ENCODE results near the gene PTPRG. TPM values are rescaled to one million over a fixed set of nuclear protein-coding genes. Genes with fewer than 3 reads are reported as not detected.

The PTPRG gene
- total RNA-seq, 1 experiment from 2014 or later = 32.1 TPM

- Histone ChIP-seq H2AFZ (ENCODE audit: low read depth, low read length, poor library complexity, severe bottlenecking) (no peak overlapping the region), H3K27me3 (ENCODE audit: insufficient read depth, low read length) (no peaks in the 10 kb centered on the region), H3K9me2 (ENCODE audit: insufficient read depth) (no peaks in the 10 kb centered on the region), H3K4me1 (ENCODE audit: control insufficient read depth in 1 of 2, insufficient read depth in 2 of 2, low read length in 2 of 2) (peaks cover 0 to 12% of the 10 kb centered on the region in 2 experiments; a peak in 1 of 4 replicates), H3K36me3 (ENCODE audit: control insufficient read depth in 1 of 2, insufficient read depth in 2 of 2, low read length in 2 of 2) (no peaks in the 10 kb centered on the region), H3K4me2 (ENCODE audit: low read length) (no peak overlapping the region), H3K79me2 (ENCODE audit: insufficient read depth, low read length) (no peaks in the 10 kb centered on the region; the same call in 1 of the 2 replicates), H3K4me3 (replicated peaks in 1 of 2; ENCODE audit: low read depth in 1 of 2, low read length in 2 of 2) (no peak overlapping the region), H3K9me3 (ENCODE audit: control insufficient read depth in 1 of 2, insufficient read depth in 1 of 2, low read depth in 1 of 2, low read length in 2 of 2) (no peaks in the 10 kb centered on the region), H4K20me1 (ENCODE audit: insufficient read depth) (no peaks in the 10 kb centered on the region), H3K9ac (ENCODE audit: low read length) (no peak overlapping the region), H3K27ac (ENCODE audit: low read depth, low read length) (no peak overlapping the region)
- ChIA-PET CTCF (no interaction called here), POLR2A (no interaction called here), RAD21 (ENCODE audit: low non-redundant PET in 1 of 2, low total read pairs in 2 of 2, uncharacterized antibody in 2 of 2, unreplicated experiment in 2 of 2) (no interaction called here)
- ATAC-seq (no peak), DNase-seq (ENCODE audit: low read depth, low spot score) (no peak)
- intact Hi-C loops (cut with micrococcal nuclease) = no loop called here
- TF ChIP-seq MAX (IDR thresholded peaks at IDR 0.05) = no peak
- no peak for TF ChIP-seq RAD21 (IDR thresholded peaks at IDR 0.05; ENCODE audit: low read depth)
- no peak for TF ChIP-seq EGR1 (IDR thresholded peaks at IDR 0.05; ENCODE audit: low read depth)
- no peak for TF ChIP-seq ELF1 (IDR thresholded peaks at IDR 0.05; ENCODE audit: borderline replicate concordance, low read depth)
- TF ChIP-seq FOSL1 (IDR thresholded peaks at IDR 0.05; ENCODE audit: low read depth) = no peak
- no peak for TF ChIP-seq JUND (IDR thresholded peaks at IDR 0.05)
- no peak for TF ChIP-seq ZBTB33 (IDR thresholded peaks at IDR 0.05; ENCODE audit: extremely low read depth, insufficient replicate concordance, low read length)
- no peak for TF ChIP-seq CTCF (IDR thresholded peaks at IDR 0.05 in 2 of 3, conservative IDR thresholded peaks at IDR 0.05 in 1 of 3; ENCODE audit: borderline replicate concordance in 1 of 3, insufficient read depth in 1 of 3, low read depth in 2 of 3, low read length in 2 of 3)
- TF ChIP-seq CEBPB (IDR thresholded peaks at IDR 0.05; ENCODE audit: low read depth) = no peak
- no peak for TF ChIP-seq ZFX (IDR thresholded peaks at IDR 0.05)
- no peak for TF ChIP-seq SIN3A (IDR thresholded peaks at IDR 0.05; ENCODE audit: low read depth)
- TF ChIP-seq POLR2A (IDR thresholded peaks at IDR 0.05; ENCODE audit: borderline replicate concordance, extremely low read depth, insufficient read depth, insufficient read length) = no peak
- no peak for TF ChIP-seq SP1 (IDR thresholded peaks at IDR 0.05; ENCODE audit: low read depth)
- no peak for TF ChIP-seq EZH2 (IDR thresholded peaks at IDR 0.05)
- no peak for TF ChIP-seq CBX3 (IDR thresholded peaks at IDR 0.05; ENCODE audit: low read depth)
- no peak for TF ChIP-seq EZH2phosphoT487 (IDR thresholded peaks at IDR 0.05; ENCODE audit: borderline replicate concordance)
- no peak for TF ChIP-seq SRF (IDR thresholded peaks at IDR 0.05; ENCODE audit: low read depth)
- no peak for TF ChIP-seq REST (IDR thresholded peaks at IDR 0.05; ENCODE audit: low read depth)
- no TSS peak for BruUV-seq (replicated peaks)
Measured at GRCh38 chr3:61980041-61980440, 418.7 kb downstream of the PTPRG start.
